Measurements from ENCODE around the gene CRY1.

Gene CRY1

GRCh38 chr12:107122452-107122958 lies 29.2 kb upstream of the CRY1 start:
- Histone ChIP-seq H4K20me1 (ENCODE audit: insufficient read depth, low read length, poor library complexity, severe bottlenecking) (no peaks in the 10 kb centered on the region), H3K9ac (ENCODE audit: low read depth, low read length, poor library complexity, severe bottlenecking) (no peak overlapping the region), H3K4me3 (ENCODE audit: low read length, poor library complexity, severe bottlenecking) (no peak overlapping the region), H3K27me3 (ENCODE audit: insufficient read depth, low read length, poor library complexity, severe bottlenecking) (no peaks in the 10 kb centered on the region), H3K9me2 (replicated peaks; ENCODE audit: low read depth, low read length) (no peaks in the 10 kb centered on the region), H3K4me1 (ENCODE audit: insufficient read depth, low read length, poor library complexity, severe bottlenecking) (no peaks in the 10 kb centered on the region), H3K9me3 (ENCODE audit: insufficient read depth, low read depth, low read length) (no peaks in the 10 kb centered on the region), H2AFZ (ENCODE audit: low read length) (no peak overlapping the region), H3K36me3 (ENCODE audit: insufficient read depth, low read length) (no peaks in the 10 kb centered on the region), H3F3A (ENCODE audit: low read depth) (no peaks in the 10 kb centered on the region), H3K79me2 (ENCODE audit: insufficient read depth, low read length) (no peaks in the 10 kb centered on the region), H3K4me2 (ENCODE audit: low read depth, low read length, poor library complexity, severe bottlenecking) (no peak overlapping the region)
- no peak for TF ChIP-seq EZH2phosphoT487 (IDR thresholded peaks at IDR 0.05; ENCODE audit: borderline replicate concordance)
- TF ChIP-seq, protein P1, sequence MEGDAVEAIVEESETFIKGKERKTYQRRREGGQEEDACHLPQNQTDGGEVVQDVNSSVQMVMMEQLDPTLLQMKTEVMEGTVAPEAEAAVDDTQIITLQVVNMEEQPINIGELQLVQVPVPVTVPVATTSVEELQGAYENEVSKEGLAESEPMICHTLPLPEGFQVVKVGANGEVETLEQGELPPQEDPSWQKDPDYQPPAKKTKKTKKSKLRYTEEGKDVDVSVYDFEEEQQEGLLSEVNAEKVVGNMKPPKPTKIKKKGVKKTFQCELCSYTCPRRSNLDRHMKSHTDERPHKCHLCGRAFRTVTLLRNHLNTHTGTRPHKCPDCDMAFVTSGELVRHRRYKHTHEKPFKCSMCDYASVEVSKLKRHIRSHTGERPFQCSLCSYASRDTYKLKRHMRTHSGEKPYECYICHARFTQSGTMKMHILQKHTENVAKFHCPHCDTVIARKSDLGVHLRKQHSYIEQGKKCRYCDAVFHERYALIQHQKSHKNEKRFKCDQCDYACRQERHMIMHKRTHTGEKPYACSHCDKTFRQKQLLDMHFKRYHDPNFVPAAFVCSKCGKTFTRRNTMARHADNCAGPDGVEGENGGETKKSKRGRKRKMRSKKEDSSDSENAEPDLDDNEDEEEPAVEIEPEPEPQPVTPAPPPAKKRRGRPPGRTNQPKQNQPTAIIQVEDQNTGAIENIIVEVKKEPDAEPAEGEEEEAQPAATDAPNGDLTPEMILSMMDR (conservative IDR thresholded peaks at IDR 0.05; ENCODE audit: low read length), result no peak

DNA sequence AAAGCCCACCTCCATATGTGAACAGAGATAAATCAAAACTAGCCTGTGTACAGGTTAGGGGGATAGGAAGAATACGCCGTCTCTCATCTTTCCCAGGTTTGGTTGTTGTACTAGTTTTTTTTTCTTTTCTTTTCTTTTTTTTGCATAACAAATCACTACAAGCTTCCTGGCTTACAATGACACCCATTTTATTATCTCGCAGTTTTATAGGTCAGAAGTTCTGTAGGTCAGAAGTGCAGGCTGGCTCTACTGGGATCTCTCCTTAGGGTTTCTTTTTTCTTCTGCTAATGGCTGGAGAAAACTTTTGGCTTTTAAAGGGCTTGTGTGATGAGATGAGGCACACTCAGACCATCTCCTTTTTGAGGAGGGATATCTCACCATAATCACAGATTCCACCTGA lies 25.7 kb upstream of the CRY1 start:
- no peak for TF ChIP-seq EZH2phosphoT487 (IDR thresholded peaks at IDR 0.05; ENCODE audit: borderline replicate concordance)
- TF ChIP-seq, protein P1 (conservative IDR thresholded peaks at IDR 0.05; ENCODE audit: low read length), result no peak
- Histone ChIP-seq H3K27me3 (ENCODE audit: insufficient read depth, low read length, poor library complexity, severe bottlenecking) (no peaks in the 10 kb centered on the region), H3K9ac (ENCODE audit: low read depth, low read length, poor library complexity, severe bottlenecking) (no peak overlapping the region), H3K79me2 (ENCODE audit: insufficient read depth, low read length) (no peaks in the 10 kb centered on the region), H3K4me1 (ENCODE audit: insufficient read depth, low read length, poor library complexity, severe bottlenecking) (no peaks in the 10 kb centered on the region), H4K20me1 (ENCODE audit: insufficient read depth, low read length, poor library complexity, severe bottlenecking) (no peaks in the 10 kb centered on the region), H3F3A (ENCODE audit: low read depth) (no peaks in the 10 kb centered on the region), H3K4me2 (ENCODE audit: low read depth, low read length, poor library complexity, severe bottlenecking) (no peak overlapping the region), H3K9me3 (ENCODE audit: insufficient read depth, low read depth, low read length) (no peaks in the 10 kb centered on the region), H3K9me2 (replicated peaks; ENCODE audit: low read depth, low read length) (no peaks in the 10 kb centered on the region), H3K36me3 (ENCODE audit: insufficient read depth, low read length) (no peaks in the 10 kb centered on the region), H2AFZ (ENCODE audit: low read length) (no peak overlapping the region), H3K4me3 (ENCODE audit: low read length, poor library complexity, severe bottlenecking) (no peak overlapping the region)

GRCh38 chr12:107118624-107119023 lies 25.3 kb upstream of the CRY1 start:
- Histone ChIP-seq H2AFZ (ENCODE audit: low read length) (no peak overlapping the region), H3F3A (ENCODE audit: low read depth) (no peaks in the 10 kb centered on the region), H3K4me3 (ENCODE audit: low read length, poor library complexity, severe bottlenecking) (no peak overlapping the region), H3K27me3 (ENCODE audit: insufficient read depth, low read length, poor library complexity, severe bottlenecking) (no peaks in the 10 kb centered on the region), H3K36me3 (ENCODE audit: insufficient read depth, low read length) (no peaks in the 10 kb centered on the region), H3K4me2 (ENCODE audit: low read depth, low read length, poor library complexity, severe bottlenecking) (no peak overlapping the region), H3K9me2 (replicated peaks; ENCODE audit: low read depth, low read length) (no peaks in the 10 kb centered on the region), H3K9me3 (ENCODE audit: insufficient read depth, low read depth, low read length) (no peaks in the 10 kb centered on the region), H3K79me2 (ENCODE audit: insufficient read depth, low read length) (no peaks in the 10 kb centered on the region), H4K20me1 (ENCODE audit: insufficient read depth, low read length, poor library complexity, severe bottlenecking) (no peaks in the 10 kb centered on the region), H3K9ac (ENCODE audit: low read depth, low read length, poor library complexity, severe bottlenecking) (no peak overlapping the region), H3K4me1 (ENCODE audit: insufficient read depth, low read length, poor library complexity, severe bottlenecking) (no peaks in the 10 kb centered on the region)
- TF ChIP-seq, protein P1 (conservative IDR thresholded peaks at IDR 0.05; ENCODE audit: low read length), result no peak
- no peak for TF ChIP-seq EZH2phosphoT487 (IDR thresholded peaks at IDR 0.05; ENCODE audit: borderline replicate concordance)
